ENCODE measurements around the gene PCDHGA5.
"Not testable (repeated sequence)": the region's sequence is repeated elsewhere in the genome, so short reads cannot be mapped to it uniquely, and the experiment has no call there.

PCDHGA5 gene

GRCh38 chr5:141412854-141413539 is 49.0 kb downstream of the PCDHGA5 start, which contains the start of gene PCDHGA10:
PCDHGA10 (plus strand) TSS chr5:141412987; CDS start chr5:141413176, 189 bp downstream.
- Histone ChIP-seq H2AFZ (ENCODE audit: low read depth, low read length) (peak within 1 kb of the TSS; percentile 97), H3K9ac (ENCODE audit: low read length) (peak within 1 kb of the TSS; percentile 59), H3K27ac (ENCODE audit: low read length) (no peak within 1 kb of the TSS), H3K4me1 (ENCODE audit: low read length) (no peaks in the 10 kb centered on the region), H4K20me1 (ENCODE audit: insufficient read depth, low read length) (no peaks in the 10 kb centered on the region), H3K4me2 (ENCODE audit: low read length) (peak within 1 kb of the TSS; percentile 83), H3K27me3 (ENCODE audit: low read depth, low read length) (no peaks in the 10 kb centered on the region), H3K79me2 (ENCODE audit: low read length) (no peaks in the 10 kb centered on the region), H3K9me3 (ENCODE audit: insufficient read depth, low read length) (no peaks in the 10 kb centered on the region), H3K4me3 (ENCODE audit: low read length) (peak within 1 kb of the TSS; percentile 89), H3K36me3 (replicated peaks; ENCODE audit: low read depth, low read length) (no peaks in the 10 kb centered on the region)
- TF ChIP-seq EZH2phosphoT487 (IDR thresholded peaks at IDR 0.05; ENCODE audit: low read depth) (no peak), CTCF (IDR thresholded peaks at IDR 0.05; ENCODE audit: low read depth, low read length) (peak; percentile 66)

GRCh38 chr5:141413540-141414069 is 49.6 kb downstream of the PCDHGA5 start:
- peak overlapping the region; percentile 83 for H3K4me2 ChIP-seq (ENCODE audit: low read length)
- peak overlapping the region; percentile 97 for H2AFZ ChIP-seq (ENCODE audit: low read depth, low read length)
- no peaks in the 10 kb centered on the region for H3K9me3 ChIP-seq (ENCODE audit: insufficient read depth, low read length)
- H4K20me1 ChIP-seq (ENCODE audit: insufficient read depth, low read length) = no peaks in the 10 kb centered on the region
- H3K27me3 ChIP-seq (ENCODE audit: low read depth, low read length) = no peaks in the 10 kb centered on the region
- H3K36me3 ChIP-seq (replicated peaks; ENCODE audit: low read depth, low read length) = no peaks in the 10 kb centered on the region
- no peak overlapping the region for H3K27ac ChIP-seq (ENCODE audit: low read length)
- H3K4me3 ChIP-seq (ENCODE audit: low read length) = peak overlapping the region; percentile 89
- H3K9ac ChIP-seq (ENCODE audit: low read length) = peak overlapping the region; percentile 59
- no peak for TF ChIP-seq CTCF (IDR thresholded peaks at IDR 0.05; ENCODE audit: low read depth, low read length)
- no peak for TF ChIP-seq EZH2phosphoT487 (IDR thresholded peaks at IDR 0.05; ENCODE audit: low read depth)
- H3K4me1 ChIP-seq (ENCODE audit: low read length) = no peaks in the 10 kb centered on the region
- no peaks in the 10 kb centered on the region for H3K79me2 ChIP-seq (ENCODE audit: low read length)

- H3K27me3 ChIP-seq (ENCODE audit: low read depth, low read length); H3K4me3 ChIP-seq (ENCODE audit: low read length); H2AFZ ChIP-seq (ENCODE audit: low read depth, low read length); H3K36me3 ChIP-seq (replicated peaks; ENCODE audit: low read depth, low read length); H3K79me2 ChIP-seq (ENCODE audit: low read length); H3K9ac ChIP-seq (ENCODE audit: low read length); H3K9me3 ChIP-seq (ENCODE audit: insufficient read depth, low read length); H4K20me1 ChIP-seq (ENCODE audit: insufficient read depth, low read length); H3K4me2 ChIP-seq (ENCODE audit: low read length); H3K4me1 ChIP-seq (ENCODE audit: low read length); H3K27ac ChIP-seq (ENCODE audit: low read length): not testable (repeated sequence)
Measured at GRCh38 chr5:141414548-141415274, 50.7 kb downstream of the PCDHGA5 start.

- not testable (repeated sequence) for H3K27me3 ChIP-seq (ENCODE audit: low read depth, low read length); H3K4me3 ChIP-seq (ENCODE audit: low read length); H3K9me3 ChIP-seq (ENCODE audit: insufficient read depth, low read length); H3K79me2 ChIP-seq (ENCODE audit: low read length); H3K4me2 ChIP-seq (ENCODE audit: low read length); H3K4me1 ChIP-seq (ENCODE audit: low read length); H2AFZ ChIP-seq (ENCODE audit: low read depth, low read length); H3K9ac ChIP-seq (ENCODE audit: low read length); H4K20me1 ChIP-seq (ENCODE audit: insufficient read depth, low read length); H3K36me3 ChIP-seq (replicated peaks; ENCODE audit: low read depth, low read length); H3K27ac ChIP-seq (ENCODE audit: low read length)
Measured at GRCh38 chr5:141415275-141415618, 51.3 kb downstream of the PCDHGA5 start.

Data from OCI-LY3 (cell line).